Tibial nerve (tissue), 4 donors: ENCODE measurements around the gene ASXL2.

Experiments
- CTCF ChIP-seq, 5 experiments: fragments of 200-600 bp in 3 of 5; fragments of 450-650 bp in 2 of 5; sonication (generic) in 3 of 5; IDR thresholded peaks; one replicate each; pipeline ENCODE4 v1.5.1; 2016 to 2019; ENCODE audit warnings: antibody characterized with exemption in 5 of 5, mild to moderate bottlenecking in 3 of 5, moderate library complexity in 2 of 5
- EP300 ChIP-seq, 2 donors: sonication (generic); formaldehyde crosslinking; IDR thresholded peaks; one replicate each; pipeline ENCODE4 v1.6.1; 2017; ENCODE audit warnings: antibody characterized with exemption in 2 of 2, mild to moderate bottlenecking in 1 of 2
- POLR2A ChIP-seq, 2 donors: fragments of 450-650 bp; IDR thresholded peaks; one replicate each; pipeline ENCODE4 v1.6.1; 2017; ENCODE audit warnings: antibody characterized with exemption in 2 of 2, mild to moderate bottlenecking in 2 of 2, moderate library complexity in 2 of 2

GRCh38 chr2:25697559-25698341 is 180.5 kb downstream of the ASXL2 start:
- no peak for TF ChIP-seq CTCF (IDR thresholded peaks at IDR 0.05)
- no peak for TF ChIP-seq POLR2A (IDR thresholded peaks at IDR 0.05)
- no peak for TF ChIP-seq EP300 (IDR thresholded peaks at IDR 0.05)
